GM12873 (cell line): ENCODE measurements around the gene HSD17B14.

Experiments
- CTCF ChIP-seq: IDR thresholded peaks from 2 replicates; pipeline ENCODE4 v1.5.1; 2012; ENCODE audit warnings: low read depth, mild to moderate bottlenecking, moderate library complexity, low read length, control low read depth; ENCODE audit not compliant: insufficient read depth; ENCODE audit errors: missing control alignments

Gene HSD17B14

GRCh38 chr19:48806818-48807589, 29.3 kb downstream of the HSD17B14 start:
- no peak for TF ChIP-seq CTCF

GRCh38 chr19:48806518-48806817, 29.8 kb downstream of the HSD17B14 start:
- no peak for TF ChIP-seq CTCF

- no peak for TF ChIP-seq CTCF
Observed at GRCh38 chr19:48805452-48805851, 30.8 kb downstream of the HSD17B14 start.

- no peak for TF ChIP-seq CTCF
Observed at GRCh38 chr19:48804496-48804895, 31.8 kb downstream of the HSD17B14 start.

DNA sequence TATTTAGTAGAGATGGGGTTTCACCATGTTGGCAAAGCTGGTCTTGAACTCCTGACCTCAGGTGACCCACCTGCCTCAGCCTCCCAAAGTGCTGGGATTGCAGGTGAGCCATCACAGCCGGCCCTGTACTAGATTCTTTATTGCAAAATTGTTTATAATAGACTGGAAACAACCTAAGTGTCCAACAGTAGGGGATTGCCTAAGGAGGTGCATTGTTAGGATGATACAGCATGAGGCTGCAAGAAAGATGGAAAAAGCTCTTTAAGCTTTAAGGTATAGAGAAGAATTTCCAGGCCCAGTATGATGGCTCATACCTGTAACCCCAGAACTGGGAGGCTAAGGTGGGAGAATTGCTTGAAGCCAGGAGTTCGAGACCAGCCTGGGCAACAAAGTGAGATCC, 33.7 kb downstream of the HSD17B14 start:
- TF ChIP-seq CTCF: no peak

DNA sequence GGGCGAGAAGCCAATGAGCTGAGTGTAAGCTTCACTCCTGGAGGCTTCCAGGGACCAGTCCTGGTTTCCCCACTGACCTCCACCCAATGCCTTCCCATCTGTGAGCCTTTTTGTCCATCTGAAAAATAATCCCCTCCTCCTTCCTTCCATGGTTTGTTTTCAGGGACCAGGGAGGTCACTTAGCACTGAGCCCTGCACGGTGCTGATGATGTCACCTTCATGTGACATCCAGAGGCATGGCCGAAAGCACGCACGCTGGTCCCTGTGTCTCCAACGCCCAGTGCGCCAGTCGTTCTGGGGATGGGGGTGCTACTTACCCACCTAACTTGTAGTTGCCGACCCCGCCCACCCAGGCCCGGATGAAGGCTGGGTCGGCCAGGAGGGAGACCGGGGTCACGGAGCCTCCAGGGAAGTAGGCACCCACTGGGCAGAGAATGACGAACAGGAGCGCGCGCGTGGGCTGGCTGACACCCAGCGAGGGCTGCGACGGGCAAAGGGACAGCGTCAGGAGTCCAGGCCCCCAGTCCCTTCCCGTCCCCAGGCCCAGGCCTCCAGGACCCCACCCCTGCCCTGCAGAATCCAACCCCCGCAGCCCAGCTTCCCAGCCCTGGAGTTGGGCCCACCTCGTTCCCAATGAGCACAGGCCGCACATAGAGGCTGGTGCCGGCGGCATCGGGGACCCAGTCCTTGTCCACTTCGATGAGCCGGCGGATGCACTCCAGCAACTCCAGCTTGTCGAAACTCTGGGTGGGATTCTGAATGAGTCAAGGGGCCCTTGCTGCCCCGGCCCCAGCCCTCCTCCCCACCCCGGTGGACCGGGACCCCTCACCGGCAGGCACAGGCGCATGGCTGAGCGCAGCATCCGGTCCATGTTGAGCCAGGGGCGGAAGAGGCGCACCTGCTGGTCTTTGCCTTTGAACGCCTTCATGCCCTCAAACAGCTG, 36.7 kb downstream of the HSD17B14 start:
- no peak for TF ChIP-seq CTCF

DNA sequence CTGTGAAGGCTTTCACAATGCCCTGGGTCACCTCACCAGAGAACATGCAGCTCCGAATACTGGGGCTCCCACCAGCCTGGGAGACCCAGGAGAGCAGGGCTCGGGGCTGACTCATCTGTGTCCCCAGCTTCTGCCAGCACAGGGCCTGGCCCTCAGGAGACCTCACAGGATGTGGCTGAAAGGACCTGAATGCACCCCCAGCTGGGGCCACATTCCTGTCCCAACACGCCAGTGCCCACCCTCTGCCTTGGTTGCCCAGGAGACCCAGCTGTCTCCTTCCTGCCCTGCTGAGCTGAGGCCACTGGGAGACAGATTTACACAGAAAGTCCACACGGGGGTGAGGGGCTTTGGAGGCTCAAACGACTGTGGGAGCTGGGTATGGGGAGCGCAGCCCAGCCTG, 37.4 kb downstream of the HSD17B14 start:
- TF ChIP-seq CTCF: no peak
